HG03457 (cell line): ENCODE measurements around the gene SETBP1.

Experiments
- ATAC-seq: cut with Tn5 transposase; IDR thresholded peaks from one replicate; pipeline ENCODE4 v1.9.1; 2021; ENCODE audit warnings: moderate number of reproducible peaks; ENCODE audit not compliant: unreplicated experiment

SETBP1 gene

GRCh38 chr18:44896846-44897245, 216.2 kb downstream of the SETBP1 start:
- ATAC-seq: no peak

GRCh38 chr18:44897411-44897810, 216.7 kb downstream of the SETBP1 start:
- no peak for ATAC-seq

- no peak for ATAC-seq
Measured at GRCh38 chr18:44897816-44898215, 217.1 kb downstream of the SETBP1 start.

GRCh38 chr18:44898498-44898897, 217.8 kb downstream of the SETBP1 start:
- no peak for ATAC-seq

GRCh38 chr18:44899832-44900231, 219.1 kb downstream of the SETBP1 start:
- ATAC-seq: no peak

- ATAC-seq: no peak
Measured at GRCh38 chr18:44900627-44901026, 219.9 kb downstream of the SETBP1 start.

GRCh38 chr18:44901283-44901682, 220.6 kb downstream of the SETBP1 start:
- no peak for ATAC-seq

- ATAC-seq: no peak
Measured at GRCh38 chr18:44903327-44903726, 222.6 kb downstream of the SETBP1 start.

GRCh38 chr18:44904768-44905167, 224.1 kb downstream of the SETBP1 start:
- ATAC-seq: no peak

GRCh38 chr18:44909191-44909719, 228.6 kb downstream of the SETBP1 start:
- peak; percentile 69 for ATAC-seq

GRCh38 chr18:44911260-44911659, 230.6 kb downstream of the SETBP1 start:
- ATAC-seq: no peak

GRCh38 chr18:44911773-44912172, 231.1 kb downstream of the SETBP1 start:
- ATAC-seq: peak; percentile 46

- ATAC-seq: no peak
Measured at GRCh38 chr18:44912740-44913478, 232.2 kb downstream of the SETBP1 start.

- no peak for ATAC-seq
Measured at GRCh38 chr18:44914028-44914427, 233.3 kb downstream of the SETBP1 start.

- ATAC-seq: no peak
Measured at GRCh38 chr18:44915213-44915612, 234.5 kb downstream of the SETBP1 start.

GRCh38 chr18:44915661-44916060, 235.0 kb downstream of the SETBP1 start:
- no peak for ATAC-seq

GRCh38 chr18:44916429-44917207, 235.9 kb downstream of the SETBP1 start:
- ATAC-seq: no peak

- ATAC-seq: no peak
Measured at GRCh38 chr18:44917216-44918141, 236.8 kb downstream of the SETBP1 start.

- no peak for ATAC-seq
Measured at GRCh38 chr18:44918142-44918476, 237.4 kb downstream of the SETBP1 start.

- ATAC-seq: no peak
Measured at GRCh38 chr18:44920441-44920840, 239.8 kb downstream of the SETBP1 start.

- no peak for ATAC-seq
Measured at GRCh38 chr18:44921974-44922373, 241.3 kb downstream of the SETBP1 start.
